ENCODE measurements around the gene DVL2.
"Not testable (repeated sequence)": the region's sequence is repeated elsewhere in the genome, so short reads cannot be mapped to it uniquely, and the experiment has no call there.

The DVL2 gene

DNA sequence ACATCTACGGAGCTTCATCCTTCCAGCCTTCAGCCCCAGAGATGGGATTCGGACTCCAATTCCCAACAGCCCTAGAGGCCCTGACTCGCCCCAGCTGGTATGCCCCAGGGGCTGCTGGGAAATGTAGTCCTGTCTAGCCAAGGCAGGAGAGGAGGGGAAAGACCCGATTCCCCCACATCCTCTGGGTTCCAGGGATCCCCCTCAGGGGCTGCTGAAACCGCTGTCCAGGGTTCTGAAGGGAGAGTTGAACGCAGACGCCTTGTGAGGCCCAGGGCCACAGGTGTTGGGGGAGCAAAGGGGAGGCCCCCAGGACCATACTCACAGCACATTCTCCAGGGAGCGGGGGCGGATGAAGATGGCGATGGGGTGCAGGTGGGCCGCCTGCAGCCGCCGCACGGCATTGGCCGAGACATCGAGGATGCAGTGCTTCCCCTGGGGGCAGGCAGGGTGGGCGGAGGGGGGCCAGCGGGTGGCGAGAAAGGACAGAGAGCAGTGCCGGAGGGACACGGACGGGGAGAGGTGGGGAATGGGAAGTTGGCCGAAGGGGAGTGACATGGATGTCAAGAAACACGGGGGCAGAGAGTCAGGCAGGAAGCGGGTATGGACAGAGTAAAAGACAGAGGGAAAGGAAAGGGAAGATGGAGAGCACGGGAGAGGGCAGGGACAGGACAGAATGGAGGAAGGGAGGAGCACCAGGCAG, 42.6 kb downstream of the DVL2 start:
- no peak for DNase-seq

DNA sequence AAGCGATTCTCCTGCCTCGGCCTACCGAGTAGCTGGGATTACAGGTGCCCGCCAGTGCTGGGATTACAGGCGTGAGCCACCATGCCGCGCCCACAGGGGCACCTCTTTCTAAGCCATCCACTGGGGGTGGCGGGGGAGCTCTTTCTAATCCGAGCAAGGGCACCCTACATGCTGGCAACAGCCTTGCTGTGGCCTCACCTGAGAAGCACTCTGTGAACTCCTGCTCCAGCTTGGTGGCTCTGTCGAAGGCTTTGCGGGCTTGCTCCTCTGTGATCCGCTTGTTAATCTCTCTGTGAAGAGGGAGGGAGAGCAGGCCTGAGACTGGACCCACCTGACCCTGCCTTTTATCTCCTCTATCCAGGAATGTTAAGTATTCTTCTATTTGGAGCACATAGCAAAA, 43.2 kb downstream of the DVL2 start:
- no peak for DNase-seq

GRCh38 chr17:7190276-7190917, 43.9 kb downstream of the DVL2 start:
- no peak for DNase-seq

DNA sequence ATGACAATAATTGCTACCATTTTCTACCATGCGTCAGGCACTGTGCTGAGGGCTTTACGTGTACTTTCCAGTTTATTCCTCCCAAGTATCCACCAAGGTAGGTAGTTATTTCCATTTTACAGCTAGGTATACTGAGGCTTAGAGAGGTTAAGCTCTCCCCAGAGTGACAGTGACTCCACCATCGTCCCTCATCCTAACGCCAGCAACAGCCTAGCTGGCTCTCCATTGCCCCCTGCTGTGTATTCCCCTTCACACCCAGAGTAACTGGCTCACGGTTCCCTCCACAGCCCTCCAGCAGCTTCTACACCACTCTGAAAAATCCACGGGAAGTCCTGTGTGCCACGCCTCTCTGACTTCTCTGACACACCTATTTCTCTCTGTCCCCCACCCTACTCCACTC, 48.1 kb downstream of the DVL2 start:
- DNase-seq, result no peak

DNA sequence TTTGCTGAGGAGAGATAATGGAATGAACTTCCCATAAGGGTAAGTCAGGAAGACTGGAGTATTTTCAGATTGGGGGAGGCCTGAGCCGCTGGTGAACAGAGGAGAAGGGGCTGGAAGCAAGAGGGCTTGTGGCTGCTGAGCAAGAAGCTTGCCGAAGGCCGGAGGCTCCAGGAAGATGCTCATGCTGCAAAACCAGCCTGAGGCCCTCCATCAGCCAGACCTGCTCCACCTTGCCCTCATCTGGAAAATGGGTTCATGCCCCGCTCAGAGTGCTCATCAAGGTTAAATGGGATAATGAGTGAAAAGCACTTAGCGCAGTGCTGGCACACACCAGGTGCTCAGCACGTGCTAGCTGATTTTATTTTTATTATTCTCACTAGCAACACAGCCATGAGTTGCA, 49.7 kb downstream of the DVL2 start:
- DNase-seq, result no peak

GRCh38 chr17:7184091-7184488, 50.2 kb downstream of the DVL2 start:
- DNase-seq, result no peak

GRCh38 chr17:7183433-7184090, 50.8 kb downstream of the DVL2 start:
- no peak for DNase-seq

DNA sequence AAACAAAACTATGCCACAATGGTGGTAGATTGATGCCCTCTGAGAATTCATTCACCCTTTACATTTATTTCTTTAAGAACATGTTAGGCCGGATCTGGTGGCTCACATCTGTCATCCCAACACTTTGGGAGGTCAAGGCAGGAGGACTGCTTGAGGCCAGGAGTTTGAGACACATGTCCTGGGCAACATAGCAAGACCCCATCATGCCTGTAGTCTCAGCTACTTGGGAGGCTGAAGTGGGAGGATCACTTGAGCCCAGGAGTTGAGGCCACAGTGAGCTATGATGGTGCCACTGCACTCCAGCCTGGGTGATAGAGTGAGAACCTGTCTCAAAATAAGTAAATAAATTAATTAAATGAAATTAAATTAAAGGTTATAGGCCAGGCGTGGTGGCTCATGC, 52.2 kb downstream of the DVL2 start:
- DNase-seq, result not testable (repeated sequence)

DNA sequence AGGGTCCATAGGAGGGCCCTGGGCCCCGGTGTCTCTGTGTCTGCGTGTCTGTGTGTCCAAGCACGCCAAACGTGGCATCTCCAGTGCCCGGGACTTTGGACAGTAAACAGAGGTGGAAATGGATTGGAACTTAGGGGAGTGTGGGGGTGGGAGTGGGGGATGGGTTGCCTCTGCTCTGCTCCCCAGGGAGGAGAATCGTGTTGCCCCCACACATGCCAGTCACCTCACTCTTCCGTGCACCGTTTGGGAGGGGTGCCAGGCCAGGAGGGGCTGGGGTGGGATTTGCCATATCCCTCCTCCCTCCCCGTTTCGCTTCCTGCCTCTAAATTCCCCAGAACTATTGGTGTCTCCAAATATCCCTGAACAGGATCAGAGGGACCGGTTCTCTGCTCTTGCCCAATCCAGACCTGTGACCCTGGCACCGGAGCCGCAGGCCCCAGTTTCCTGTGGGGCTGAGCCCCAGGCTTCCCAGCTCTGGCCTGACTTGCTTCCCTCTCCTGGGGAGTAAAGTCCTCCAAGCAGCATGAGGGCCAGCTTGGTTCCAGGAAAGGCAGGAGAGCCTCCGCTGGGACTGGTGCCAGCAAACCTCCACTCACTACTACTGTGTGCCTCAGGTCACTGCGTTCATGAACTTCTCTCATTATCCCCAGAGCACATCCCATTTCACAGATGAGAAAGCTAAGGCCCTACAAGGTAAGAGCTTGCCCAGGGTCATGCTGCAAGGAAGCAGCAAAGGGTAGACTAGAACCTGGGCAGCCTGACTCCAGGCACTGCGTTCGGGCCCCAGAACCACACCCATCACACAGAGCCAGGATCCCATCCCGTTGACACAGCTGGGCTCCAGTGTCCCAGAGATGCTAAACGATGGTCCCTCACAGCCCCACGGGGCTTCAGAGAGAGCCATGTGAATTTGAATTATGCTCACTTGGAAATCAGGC, 54.7 kb downstream of the DVL2 start, which contains the start of gene ASGR1:
TSS of gene ASGR1 (minus strand) at position 54 of the 938 bp plus-strand sequence. CDS start 807 bp downstream, outside the sequence.
- DNase-seq, result no peak

DNA sequence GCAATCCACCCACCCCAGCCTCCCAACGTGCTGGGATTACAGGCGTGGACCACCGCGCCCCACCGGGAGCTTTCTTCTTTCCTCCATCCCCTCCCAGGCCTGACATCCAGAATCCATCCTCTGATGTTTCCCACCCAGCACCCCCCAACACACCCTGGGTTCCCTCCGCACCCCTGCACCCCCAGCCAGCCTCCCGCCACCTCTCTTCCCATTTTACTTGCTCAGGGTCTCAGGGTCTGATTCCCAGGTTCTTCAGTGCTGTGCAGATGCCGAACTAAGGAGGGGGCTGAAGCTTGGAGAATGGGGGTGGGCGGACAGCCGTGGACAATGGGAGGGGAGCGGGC, 55.4 kb downstream of the DVL2 start:
- no peak for DNase-seq

DNA sequence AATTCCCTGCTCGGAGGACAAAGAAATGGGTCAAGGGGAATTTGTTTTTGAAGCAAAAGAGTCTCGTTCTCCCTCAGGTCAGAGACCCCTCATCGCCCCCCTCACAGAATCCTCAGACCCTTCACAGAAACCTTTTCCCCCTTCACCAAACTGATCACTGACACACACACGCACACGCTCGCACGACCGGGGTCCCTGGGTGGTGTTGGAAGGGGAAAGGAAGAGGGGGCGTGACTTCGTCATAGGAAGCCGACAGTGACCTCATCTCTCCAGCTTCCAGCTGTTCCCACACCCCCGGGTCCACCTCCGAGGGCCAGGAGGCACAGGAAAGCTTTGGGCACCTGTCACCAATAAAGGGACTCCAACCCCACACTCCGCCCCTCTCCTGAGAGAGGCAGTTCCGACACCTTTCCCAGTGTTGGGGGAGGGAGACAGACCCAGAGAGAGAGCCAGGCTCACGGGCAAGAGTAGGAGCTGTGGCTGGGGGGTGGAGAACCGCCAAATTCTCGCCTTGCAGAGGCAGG, 56.3 kb downstream of the DVL2 start:
- DNase-seq, result peak; percentile 26

DNA sequence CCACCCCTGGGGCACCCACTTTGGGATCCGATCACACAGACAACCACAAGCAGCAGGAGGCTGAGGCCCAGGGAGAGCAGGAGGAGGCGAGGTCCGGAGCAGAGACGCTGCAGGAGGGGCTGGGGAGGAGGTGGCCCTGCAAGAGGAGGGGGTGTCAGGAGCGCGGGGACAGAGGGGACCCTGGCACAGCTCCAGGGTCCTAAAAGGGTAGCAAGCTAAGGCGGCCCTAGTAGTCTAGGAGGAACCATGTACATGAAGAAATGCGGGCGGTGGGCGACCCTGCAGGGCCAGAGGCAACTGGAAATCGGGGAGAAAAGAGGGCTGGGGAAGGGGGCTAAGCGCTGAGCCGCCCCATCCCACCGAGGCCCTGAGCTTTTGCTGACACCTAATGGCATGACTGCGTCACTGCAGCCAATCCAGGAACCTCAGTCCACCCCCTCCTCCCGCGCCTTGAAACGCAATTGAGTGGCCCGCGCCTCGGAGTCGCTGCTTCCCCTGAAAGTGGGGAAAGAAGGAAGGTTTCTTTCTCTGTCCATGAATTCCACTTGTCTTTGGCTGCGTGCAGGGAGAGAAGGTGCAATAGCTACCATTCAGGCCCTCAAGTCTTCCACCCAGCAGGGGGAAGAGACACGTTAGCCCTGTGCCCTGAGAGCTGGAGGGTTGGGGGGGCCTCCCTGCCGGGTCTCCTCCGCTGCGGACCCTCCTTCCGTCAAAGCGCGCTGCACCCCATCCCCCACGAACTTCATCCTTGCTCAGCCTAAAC, 56.9 kb downstream of the DVL2 start:
- DNase-seq, result peak; percentile 65

- no peak for DNase-seq
Observed at GRCh38 chr17:7176841-7177190, 57.5 kb downstream of the DVL2 start.

DNA sequence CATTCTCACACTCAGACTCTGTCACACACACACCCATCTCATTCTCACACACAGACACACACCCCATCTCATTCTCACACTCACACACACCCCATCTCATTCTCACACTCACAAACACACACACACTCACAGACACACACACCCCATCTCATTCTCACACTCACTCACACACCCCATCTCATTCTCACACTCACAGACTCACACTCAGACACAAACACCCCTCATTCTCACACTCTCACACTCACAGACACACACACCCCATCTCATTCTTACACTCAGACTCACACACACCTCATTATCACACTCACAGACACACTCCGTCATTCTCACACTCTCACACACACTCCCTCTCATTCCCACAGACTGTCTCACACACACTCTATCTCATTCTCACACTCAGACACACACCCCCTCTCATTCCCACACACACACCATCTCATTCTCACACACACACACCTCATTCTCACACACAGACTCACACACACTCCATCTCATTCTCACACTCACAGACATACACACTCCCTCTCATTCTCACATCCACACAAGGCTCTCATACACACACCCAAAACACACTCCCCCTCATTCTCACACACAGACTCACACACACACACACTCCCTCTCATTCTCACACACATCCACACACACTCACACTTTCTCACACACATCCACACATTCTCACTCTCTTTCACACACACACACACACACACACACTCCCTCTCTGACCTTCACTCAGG, 58.0 kb downstream of the DVL2 start:
- DNase-seq, result no peak
